Measurements from ENCODE around the gene HOXA3. TPM values are rescaled to one million over a fixed set of nuclear protein-coding genes. Genes with fewer than 3 reads are reported as not detected.
A peak's percentile ranks its signal among the peaks of the same experiment; 100 is the strongest.

HOXA3 gene
- total and polyA plus RNA-seq, 2 of the 8 experiments (the other 6 are each of a cell fraction or from before 2014, with no cell fraction given) = not detected

GRCh38 chr7:27110186-27111031, 42.0 kb downstream of the HOXA3 start:
- Histone ChIP-seq H4K91ac (replicated peaks; ENCODE audit: insufficient read length, low read length) (no peak overlapping the region), H3K79me1 (ENCODE audit: low read depth, low read length) (no peaks in the 10 kb centered on the region), H3K4me2 (ENCODE audit: insufficient read depth in 1 of 2, low read depth in 2 of 2, low read length in 2 of 2) (peak overlapping the region; percentile 51 to 70), H3K4me1 (replicated peaks in 1 of 4; ENCODE audit: control insufficient read depth in 3 of 4, insufficient read depth in 4 of 4, low read length in 3 of 4) (peaks cover 0 to 22% (median 8%) of the 10 kb centered on the region in 4 experiments; a peak in 5 of 7 replicates), H3K14ac (ENCODE audit: insufficient read length) (no peak overlapping the region), H3K56ac (replicated peaks; ENCODE audit: insufficient read length, low read depth, low read length) (no peak overlapping the region), H2BK20ac (ENCODE audit: low read length) (no peak overlapping the region), H4K5ac (ENCODE audit: insufficient read length, low read depth, low read length) (no peak overlapping the region), H2BK15ac (ENCODE audit: low read length) (no peak overlapping the region), H4K8ac (ENCODE audit: extremely low read depth, insufficient read depth, low read length) (no peak overlapping the region), H3K36me3 (ENCODE audit: control insufficient read depth in 2 of 4, insufficient read depth in 4 of 4, low read length in 3 of 4) (peaks cover 0 to 3% (median 0%) of the 10 kb centered on the region in 4 experiments; a peak in 2 of 8 replicates), H3K27me3 (replicated peaks in 1 of 4; ENCODE audit: control insufficient read depth in 3 of 4, extremely low read depth in 1 of 4, insufficient read depth in 3 of 4, low read length in 3 of 4) (peaks cover 93 to 98% (median 97%) of the 10 kb centered on the region in 4 experiments), H3K18ac (ENCODE audit: extremely low read depth, low read length) (no peak overlapping the region), H3K4ac (replicated peaks; ENCODE audit: insufficient read length, low read depth, low read length) (no peak overlapping the region), H2BK5ac (ENCODE audit: low read depth, low read length) (no peak overlapping the region), H2BK120ac (replicated peaks; ENCODE audit: low read depth, low read length) (no peak overlapping the region), H2BK12ac (ENCODE audit: low read depth, low read length) (no peak overlapping the region), H3K23ac (ENCODE audit: insufficient read length) (no peak overlapping the region), H2AFZ (ENCODE audit: low read length) (no peak overlapping the region), H3K9me3 (ENCODE audit: insufficient read depth in 2 of 2, low read depth in 1 of 2, low read length in 1 of 2) (no peaks in the 10 kb centered on the region), H3K4me3 (ENCODE audit: extremely low read depth in 1 of 4, insufficient read depth in 2 of 4, low read depth in 3 of 4, low read length in 4 of 4) (peak overlapping the region in 3 of 4 experiments; percentile 11 to 46 (median 23); a peak in 5 of 8 replicates), H3K79me2 (ENCODE audit: control insufficient read depth in 1 of 2, insufficient read depth in 2 of 2, low read length in 2 of 2) (no peaks in the 10 kb centered on the region), H4K20me1 (replicated peaks in 1 of 2; ENCODE audit: control insufficient read depth in 1 of 2, insufficient read depth in 2 of 2, low read length in 2 of 2) (peaks cover 27 to 33% of the 10 kb centered on the region in 2 experiments), H3K23me2 (ENCODE audit: low read depth, low read length) (no peaks in the 10 kb centered on the region), H2AK5ac (ENCODE audit: low read depth, low read length) (no peak overlapping the region), H3K27ac (ENCODE audit: low read depth, low read length) (no peak overlapping the region), H3K9ac (replicated peaks in 1 of 4; ENCODE audit: extremely low read depth in 1 of 4, low read depth in 3 of 4, low read length in 3 of 4) (no peak overlapping the region)
- whole genome bisulfite sequencing, 2 experiments (ENCODE audit: extremely low coverage in 1 of 2, insufficient coverage in 1 of 2, insufficient read length in 1 of 2, insufficient replicate concordance in 2 of 2, low coverage in 1 of 2, low lambda C conversion rate in 2 of 2, missing lambda C conversion rate in 1 of 2) = 5% methylated on average over 51 of the region's 66 CpGs; no CpG with 5 or more reads in 1 of the 2 experiments
- FAIRE-seq = no peak
- CTCF ChIA-PET (ENCODE audit: partially characterized antibody) = interaction anchor here (0.7 to 4.1 kb wide), 17 partner anchors 9 to 958 kb away, joined by 3 to 14 read pairs (median 4); partner anchors contain the start of genes HOXA5, HOXA7 and NFE2L3
- POLR2A ChIA-PET (ENCODE audit: partially characterized antibody) = interaction anchor here (0.7 kb wide), 1 partner anchor 14 kb away, joined by 3 read pairs; no protein-coding TSS in a partner anchor
- DNase-seq (ENCODE audit: low read depth in 1 of 2, low spot score in 2 of 2) = peak in 1 of 2 experiments; percentile 83
- TF ChIP-seq E2F6 (IDR thresholded peaks at IDR 0.05) = 0 out of 2 replicates have a peak, but pooled peaks have one; percentile 16
- no peak for TF ChIP-seq TEAD4 (IDR thresholded peaks at IDR 0.05; ENCODE audit: low read depth, low read length)
- peak; percentile 87 for TF ChIP-seq EZH2 (IDR thresholded peaks at IDR 0.05; ENCODE audit: low read depth, low read length, severe bottlenecking)
- no peak for TF ChIP-seq POLR2AphosphoS5 (IDR thresholded peaks at IDR 0.05; ENCODE audit: low read depth, low read length)
- TF ChIP-seq SP2 (IDR thresholded peaks at IDR 0.05; ENCODE audit: low read length) = no peak
- TF ChIP-seq TBP (IDR thresholded peaks at IDR 0.05; ENCODE audit: low read depth, low read length) = no peak
- TF ChIP-seq TAF7 (optimal IDR thresholded peaks at IDR 0.05; ENCODE audit: borderline replicate concordance, low read depth, low read length) = no peak
- no peak; the same call in 1 of the 2 replicates for TF ChIP-seq CBX8 (IDR thresholded peaks at IDR 0.05; ENCODE audit: borderline replicate concordance, low read depth, low read length)
- TF ChIP-seq ZNF274 (IDR thresholded peaks at IDR 0.05; ENCODE audit: borderline replicate concordance, extremely low read depth, low read length) = no peak
- no peak for TF ChIP-seq CHD1 (IDR thresholded peaks at IDR 0.05; ENCODE audit: low read depth, low read length)
